IPS DF 6.9 (cell line): ENCODE results near the gene MROH7.

Experiments
- DNase-seq: peaks from one replicate; pipeline ENCODE4 v3.0.0-alpha.2; 2013; ENCODE audit warnings: low read depth, low spot score
- H3K27ac ChIP-seq: one replicate; pipeline ENCODE4 v1.5.1; 2013; ENCODE audit warnings: low read length, control low read depth
- H3K27me3 ChIP-seq: 2 replicates; pipeline ENCODE4 v1.6.1; 2013; ENCODE audit warnings: mild to moderate bottlenecking, low read length; ENCODE audit not compliant: control insufficient read depth, insufficient read depth
- H3K36me3 ChIP-seq: 2 replicates; pipeline ENCODE4 v1.6.1; 2013; ENCODE audit warnings: low read length; ENCODE audit not compliant: control insufficient read depth, insufficient read depth
- H3K4me1 ChIP-seq: 2 replicates; pipeline ENCODE4 v1.6.1; 2013; ENCODE audit warnings: low read length; ENCODE audit not compliant: control insufficient read depth, insufficient read depth
- H3K4me3 ChIP-seq: 2 replicates; pipeline ENCODE4 v1.5.1; 2013; ENCODE audit warnings: mild to moderate bottlenecking, low read length
- H3K9me3 ChIP-seq: 2 replicates; pipeline ENCODE4 v1.6.1; 2013; ENCODE audit warnings: low read length, inconsistent platforms; ENCODE audit not compliant: control insufficient read depth, insufficient read depth
- WGBS: extraction: QIAGEN DNeasy Blood & Tissue Kit; methylation state at CpG from one replicate; pipeline ENCODE4 v1.1.7; 2013; ENCODE audit warnings: mixed read lengths, missing lambda C conversion rate; ENCODE audit not compliant: insufficient read length, insufficient coverage; 5-methylcytosine and 5-hydroxymethylcytosine counted together

Gene MROH7

GRCh38 chr1:54640863-54641836 lies at the start of gene MROH7:
MROH7 (plus strand) TSS chr1:54641786; CDS start chr1:54652927, 11,141 bp downstream.
- DNase-seq, result no peak

GRCh38 chr1:54593571-54594160 lies 47.9 kb upstream of the MROH7 start:
- no CpG with 5 or more reads among the region's 10 CpGs for WGBS
- H3K27me3 ChIP-seq, result no peaks in the 10 kb centered on the region
- H3K36me3 ChIP-seq, result no peaks in the 10 kb centered on the region
- no peak overlapping the region for H3K4me3 ChIP-seq
- H3K9me3 ChIP-seq, result no peaks in the 10 kb centered on the region
- no peak for DNase-seq
- H3K27ac ChIP-seq, result no peak overlapping the region
- H3K4me1 ChIP-seq, result peaks cover 3% of the 10 kb centered on the region

More at GRCh38 chr1:54640863-54641836, at the start of gene MROH7:
- Histone ChIP-seq H3K4me3 (no peak within 1 kb of the TSS), H3K4me1 (no peaks in the 10 kb centered on the region), H3K36me3 (no peaks in the 10 kb centered on the region), H3K27ac (no peak within 1 kb of the TSS), H3K27me3 (no peaks in the 10 kb centered on the region; the same call in 1 of the 2 replicates), H3K9me3 (no peaks in the 10 kb centered on the region)
- no CpG with 5 or more reads among the region's 8 CpGs for WGBS

- no peaks in the 10 kb centered on the region for H3K36me3 ChIP-seq
- H3K9me3 ChIP-seq, result no peaks in the 10 kb centered on the region
- no peak overlapping the region for H3K27ac ChIP-seq
- no peak overlapping the region for H3K4me3 ChIP-seq
- no peaks in the 10 kb centered on the region for H3K27me3 ChIP-seq
- peaks cover 3% of the 10 kb centered on the region for H3K4me1 ChIP-seq
- DNase-seq, result no peak
- WGBS, result no CpG with 5 or more reads among the region's 16 CpGs
These were observed 47.1 kb upstream of the MROH7 start for GRCh38 chr1:54594463-54594862.

GRCh38 chr1:54595956-54596498 lies 45.6 kb upstream of the MROH7 start:
- Histone ChIP-seq H3K27me3 (no peaks in the 10 kb centered on the region), H3K9me3 (no peaks in the 10 kb centered on the region), H3K4me1 (peaks cover 1% of the 10 kb centered on the region; the same call in 1 of the 2 replicates), H3K36me3 (no peaks in the 10 kb centered on the region), H3K27ac (no peak overlapping the region), H3K4me3 (no peak overlapping the region)
- no CpG with 5 or more reads among the region's 3 CpGs for WGBS
- DNase-seq, result no peak

- no CpG with 5 or more reads among the region's 3 CpGs for WGBS
- Histone ChIP-seq H3K36me3 (no peaks in the 10 kb centered on the region), H3K4me3 (no peak overlapping the region), H3K27me3 (no peaks in the 10 kb centered on the region), H3K27ac (no peak overlapping the region), H3K4me1 (peaks cover 1% of the 10 kb centered on the region; the same call in 1 of the 2 replicates), H3K9me3 (no peaks in the 10 kb centered on the region)
- no peak for DNase-seq
These were observed 44.8 kb upstream of the MROH7 start for GRCh38 chr1:54596756-54597155.

DNA sequence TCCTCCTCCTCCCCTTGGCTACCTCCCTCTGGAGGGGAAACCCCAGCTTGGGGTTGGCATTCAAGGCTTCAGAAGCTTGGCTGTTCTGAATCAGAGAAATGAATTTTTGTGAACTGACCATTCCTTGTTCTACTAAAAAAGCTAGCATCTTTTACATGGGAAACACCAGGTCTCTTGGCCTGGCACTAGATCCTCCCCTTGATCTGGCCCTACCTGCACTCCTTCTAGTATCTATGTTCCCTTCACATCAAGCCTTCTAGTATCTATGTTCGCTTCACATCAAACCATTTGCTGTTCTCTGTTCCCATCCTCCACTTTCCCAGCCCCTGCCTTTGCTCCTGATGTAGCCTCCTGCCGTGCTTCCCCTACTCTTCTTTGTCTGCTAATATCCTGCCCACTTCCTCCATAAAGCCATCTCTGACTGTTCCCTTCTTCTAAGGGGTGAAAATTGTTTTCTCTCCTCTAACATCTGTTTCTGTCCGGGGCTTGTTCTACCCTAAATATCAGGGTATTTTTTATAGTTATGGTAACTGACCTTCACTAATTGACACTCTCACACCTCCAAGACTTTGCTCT lies 44.0 kb upstream of the MROH7 start:
- Histone ChIP-seq H3K27me3 (no peaks in the 10 kb centered on the region), H3K36me3 (no peaks in the 10 kb centered on the region), H3K27ac (no peak overlapping the region), H3K4me1 (peaks cover 1% of the 10 kb centered on the region; the same call in 1 of the 2 replicates), H3K4me3 (no peak overlapping the region), H3K9me3 (no peaks in the 10 kb centered on the region)
- no peak for DNase-seq
- no CpG with 5 or more reads among the region's 3 CpGs for WGBS

GRCh38 chr1:54599211-54599823 lies 42.3 kb upstream of the MROH7 start:
- H3K27me3 ChIP-seq, result no peaks in the 10 kb centered on the region
- no CpG with 5 or more reads among the region's 13 CpGs for WGBS
- H3K9me3 ChIP-seq, result no peaks in the 10 kb centered on the region
- H3K4me1 ChIP-seq, result peaks cover 1% of the 10 kb centered on the region; the same call in 1 of the 2 replicates
- no peaks in the 10 kb centered on the region for H3K36me3 ChIP-seq
- no peak overlapping the region for H3K27ac ChIP-seq
- no peak for DNase-seq
- no peak overlapping the region for H3K4me3 ChIP-seq

- Histone ChIP-seq H3K9me3 (no peaks in the 10 kb centered on the region), H3K4me3 (no peak overlapping the region), H3K27me3 (no peaks in the 10 kb centered on the region), H3K36me3 (no peaks in the 10 kb centered on the region), H3K4me1 (peaks cover 1% of the 10 kb centered on the region; the same call in 1 of the 2 replicates), H3K27ac (no peak overlapping the region)
- no CpG with 5 or more reads among the region's 21 CpGs for WGBS
- no peak for DNase-seq
These were observed 40.5 kb upstream of the MROH7 start for GRCh38 chr1:54600947-54601721.

GRCh38 chr1:54601730-54602129 lies 39.9 kb upstream of the MROH7 start:
- Histone ChIP-seq H3K27me3 (no peaks in the 10 kb centered on the region), H3K9me3 (no peaks in the 10 kb centered on the region), H3K27ac (no peak overlapping the region), H3K4me1 (peaks cover 1% of the 10 kb centered on the region; the same call in 1 of the 2 replicates), H3K36me3 (no peaks in the 10 kb centered on the region), H3K4me3 (no peak overlapping the region)
- no CpG with 5 or more reads among the region's 10 CpGs for WGBS
- no peak for DNase-seq
